SK-N-SH (cell line): ENCODE data around the gene SENP3. TPM values are rescaled to one million over a fixed set of nuclear protein-coding genes. Genes with fewer than 3 reads are reported as not detected.

ENCODE experiments used
- CTCF ChIA-PET: fragments of 300-600, 350-600 bp; formaldehyde crosslinking; extraction: SDS; loops from one replicate; lab custom pipeline; 2021; lab: Yijun Ruan, JAX
- POLR2A ChIA-PET: fragments of 350-600 bp; sonication (Branson Sonifier 250); formaldehyde crosslinking; extraction: SDS; loops from one replicate; lab custom pipeline; 2020; ENCODE audit warnings: antibody characterized with exemption, inconsistent platforms; lab: Yijun Ruan, JAX
- DNase-seq: peaks from one replicate; pipeline ENCODE4 v3.0.0; 2012
- H2AFZ ChIP-seq: fragments of 200-600 bp; sonication (generic); 2 replicates; pipeline ENCODE4 v1.8.1; 2016; ENCODE audit warnings: antibody characterized with exemption, mild to moderate bottlenecking, low read depth
- H3F3A ChIP-seq: fragments of 200-600 bp; sonication (generic); replicated peaks from 2 replicates; pipeline ENCODE3; 2016; ENCODE audit warnings: antibody characterized with exemption, mild to moderate bottlenecking; ENCODE audit not compliant: insufficient read depth
- H3K27ac ChIP-seq, 2 experiments: fragments of 200-500 bp in 1 of 2; fragments of 200-600 bp in 1 of 2; sonication (Bioruptor generic) in 1 of 2; sonication (generic), shearing (Covaris generic) in 1 of 2; 2 replicates each; pipeline versions ENCODE4 v1.5.1 to v1.6.1; 2014 to 2016; ENCODE audit warnings: low read depth in 2 of 2, inconsistent platforms in 1 of 2, low read length in 1 of 2, mild to moderate bottlenecking in 1 of 2, mixed read lengths in 1 of 2
- H3K27me3 ChIP-seq: fragments of 200-600 bp; sonication (generic), shearing (Covaris generic); 2 replicates; pipeline ENCODE4 v1.6.1; 2016; ENCODE audit warnings: mixed run types; ENCODE audit not compliant: insufficient read depth
- H3K36me3 ChIP-seq, 2 experiments: fragments of 200-500 bp in 1 of 2; fragments of 200-600 bp in 1 of 2; sonication (Bioruptor generic) in 1 of 2; sonication (generic) in 1 of 2; replicated peaks in 1 of 2; 2 replicates each; pipeline versions ENCODE3 to v1.5.1; 2014 to 2016; ENCODE audit warnings: low read length in 1 of 2, mild to moderate bottlenecking in 1 of 2; ENCODE audit not compliant: insufficient read depth in 2 of 2, control insufficient read depth in 1 of 2
- H3K4me1 ChIP-seq, 2 experiments: fragments of 200-500 bp in 1 of 2; fragments of 200-600 bp in 1 of 2; sonication (Bioruptor generic) in 1 of 2; sonication (generic), shearing (Covaris generic) in 1 of 2; 2 replicates each; pipeline versions ENCODE4 v1.5.1 to v1.6.1; 2014 to 2016; ENCODE audit warnings: low read depth in 1 of 2, low read length in 1 of 2, mixed run types in 1 of 2; ENCODE audit not compliant: insufficient read depth in 2 of 2, control insufficient read depth in 1 of 2
- H3K4me2 ChIP-seq: fragments of 200-600 bp; sonication (generic), shearing (Covaris generic); 2 replicates; pipeline ENCODE4 v1.6.1; 2017; ENCODE audit warnings: mixed run types
- H3K4me3 ChIP-seq, 2 experiments: fragments of 200-500 bp in 1 of 2; fragments of 200-600 bp in 1 of 2; sonication (Bioruptor generic) in 1 of 2; sonication (generic), shearing (Covaris generic) in 1 of 2; 2 replicates each; pipeline versions ENCODE4 v1.5.1 to v1.8.1; 2014 to 2016; ENCODE audit warnings: low read depth in 2 of 2, inconsistent platforms in 1 of 2, low read length in 1 of 2, mild to moderate bottlenecking in 1 of 2, mixed read lengths in 1 of 2, moderate library complexity in 1 of 2
- H3K79me2 ChIP-seq: fragments of 200-600 bp; sonication (generic); 2 replicates; pipeline ENCODE4 v1.8.1; 2017; ENCODE audit warnings: mild to moderate bottlenecking; ENCODE audit not compliant: insufficient read depth
- H3K9ac ChIP-seq: fragments of 200-600 bp; sonication (generic); 2 replicates; pipeline ENCODE4 v1.6.1; 2017; ENCODE audit warnings: mixed run types
- H3K9me2 ChIP-seq: fragments of 200-600 bp; sonication (generic); 2 replicates; pipeline ENCODE4 v1.6.1; 2017; ENCODE audit warnings: mixed run types
- H3K9me3 ChIP-seq: fragments of 200-600 bp; sonication (generic); 2 replicates; pipeline ENCODE4 v1.6.1; 2017; ENCODE audit warnings: mixed run types, mild to moderate bottlenecking, moderate library complexity
- H4K20me1 ChIP-seq: fragments of 200-600 bp; sonication (generic); 2 replicates; pipeline ENCODE4 v1.6.1; 2017; ENCODE audit warnings: mild to moderate bottlenecking, mixed run types; ENCODE audit not compliant: insufficient read depth
- CHD2 ChIP-seq: fragments of 150-350 bp; IDR thresholded peaks from 2 replicates; pipeline ENCODE4 v1.6.1; 2018; ENCODE audit warnings: low read length; ENCODE audit not compliant: partially characterized antibody
- ELF1 ChIP-seq: IDR thresholded peaks from 2 replicates; pipeline ENCODE4 v1.4.0; 2012
- EP300 ChIP-seq, 2 experiments: IDR thresholded peaks; 2 replicates each; pipeline versions ENCODE4 v1.4.0 to v1.6.1; 2012; ENCODE audit warnings: borderline replicate concordance in 1 of 2, low read depth in 1 of 2, low read length in 1 of 2
- EZH2phosphoT487 ChIP-seq: fragments of 200-600 bp; sonication (generic); IDR thresholded peaks from 2 replicates; pipeline ENCODE4 v1.6.1; 2017; ENCODE audit warnings: low read depth, mixed run types, mild to moderate bottlenecking, antibody characterized with exemption, moderate library complexity, borderline replicate concordance
- FOXJ3 ChIP-seq: sonication (generic); formaldehyde crosslinking; IDR thresholded peaks from 2 replicates; pipeline ENCODE4 v1.5.1; 2020; ENCODE audit warnings: mild to moderate bottlenecking, missing genetic modification reagents
- FOXM1 ChIP-seq: IDR thresholded peaks from 2 replicates; pipeline ENCODE4 v1.4.0; 2012; ENCODE audit warnings: low read depth, mild to moderate bottlenecking
- GABPA ChIP-seq: IDR thresholded peaks from 2 replicates; pipeline ENCODE4 v1.4.0; 2012; ENCODE audit warnings: low read depth, mild to moderate bottlenecking
- JUND ChIP-seq: IDR thresholded peaks from 2 replicates; pipeline ENCODE4 v1.4.0; 2012
- MXI1 ChIP-seq: IDR thresholded peaks from 2 replicates; pipeline ENCODE4 v1.6.1; 2012; ENCODE audit warnings: mild to moderate bottlenecking, low read depth, low read length, improper control_type of control experiment
- NRF1 ChIP-seq: IDR thresholded peaks from 2 replicates; pipeline ENCODE4 v1.6.1; 2012; ENCODE audit warnings: low read depth, mild to moderate bottlenecking, low read length
- POLR2AphosphoS5 ChIP-seq: IDR thresholded peaks from 2 replicates; pipeline ENCODE4 v1.6.1; 2012; ENCODE audit warnings: low read depth, low read length
- RAD21 ChIP-seq: IDR thresholded peaks from 2 replicates; pipeline ENCODE4 v1.6.1; 2012; ENCODE audit warnings: mild to moderate bottlenecking, low read length
- RCOR1 ChIP-seq: fragments of 150-350 bp; IDR thresholded peaks from 2 replicates; pipeline ENCODE4 v1.6.1; 2017; ENCODE audit warnings: antibody characterized with exemption, low read length
- RFX5 ChIP-seq: IDR thresholded peaks from 2 replicates; pipeline ENCODE4 v1.6.1; 2012; ENCODE audit warnings: mild to moderate bottlenecking, improper control_type of control experiment, low read length
- RXRA ChIP-seq: IDR thresholded peaks from 2 replicates; pipeline ENCODE4 v1.4.0; 2012; ENCODE audit warnings: low read depth, mild to moderate bottlenecking, borderline replicate concordance
- SMC3 ChIP-seq: IDR thresholded peaks from 2 replicates; pipeline ENCODE4 v1.6.1; 2012; ENCODE audit warnings: low read depth, low read length, improper control_type of control experiment
- TAF1 ChIP-seq: IDR thresholded peaks from 2 replicates; pipeline ENCODE4 v1.6.1; 2012; ENCODE audit warnings: low read depth, mild to moderate bottlenecking, low read length, moderate library complexity, borderline replicate concordance
- TCF12 ChIP-seq: IDR thresholded peaks from 2 replicates; pipeline ENCODE4 v1.4.0; 2012
- TEAD4 ChIP-seq: IDR thresholded peaks from 2 replicates; pipeline ENCODE4 v1.4.0; 2012; ENCODE audit warnings: mild to moderate bottlenecking, borderline replicate concordance; ENCODE audit not compliant: insufficient read depth
- YY1 ChIP-seq: IDR thresholded peaks from 2 replicates; pipeline ENCODE4 v1.4.0; 2012; ENCODE audit warnings: low read depth, mild to moderate bottlenecking
- WGBS: methylation state at CpG from one replicate; pipeline ENCODE4 v1.1.6; 2017; ENCODE audit warnings: low lambda C conversion rate; 5-methylcytosine and 5-hydroxymethylcytosine counted together
- polyA plus RNA-seq, 3 experiments: library from polyadenylated mRNA; depleted of rRNA; stranded (reverse); fragments of >200 nt; gene quantifications; 2 replicates each; pipeline ENCODE4 v1.2.3, GENCODE V29; 2012
- TF ChIP-seq, protein P1 (sequence below): fragments of 150-350 bp; IDR thresholded peaks from 2 replicates; pipeline ENCODE4 v1.6.1; 2016; ENCODE audit warnings: mild to moderate bottlenecking, low read depth, low read length
- TF ChIP-seq, protein P2 (sequence below): IDR thresholded peaks from 2 replicates; pipeline ENCODE4 v1.4.0; 2012; ENCODE audit warnings: low read depth, borderline replicate concordance
- TF ChIP-seq, protein P3 (sequence below): IDR thresholded peaks from 2 replicates; pipeline ENCODE4 v1.6.1; 2012; ENCODE audit warnings: mild to moderate bottlenecking, low read depth, low read length, moderate library complexity
- TF ChIP-seq, protein P4 (sequence below): IDR thresholded peaks from 2 replicates; pipeline ENCODE4 v1.4.0; 2012; ENCODE audit warnings: low read depth

SENP3 gene
- polyA plus RNA-seq, 1 of the 3 experiments (the other 2 are of a cell fraction) = 80.8 TPM

DNA sequence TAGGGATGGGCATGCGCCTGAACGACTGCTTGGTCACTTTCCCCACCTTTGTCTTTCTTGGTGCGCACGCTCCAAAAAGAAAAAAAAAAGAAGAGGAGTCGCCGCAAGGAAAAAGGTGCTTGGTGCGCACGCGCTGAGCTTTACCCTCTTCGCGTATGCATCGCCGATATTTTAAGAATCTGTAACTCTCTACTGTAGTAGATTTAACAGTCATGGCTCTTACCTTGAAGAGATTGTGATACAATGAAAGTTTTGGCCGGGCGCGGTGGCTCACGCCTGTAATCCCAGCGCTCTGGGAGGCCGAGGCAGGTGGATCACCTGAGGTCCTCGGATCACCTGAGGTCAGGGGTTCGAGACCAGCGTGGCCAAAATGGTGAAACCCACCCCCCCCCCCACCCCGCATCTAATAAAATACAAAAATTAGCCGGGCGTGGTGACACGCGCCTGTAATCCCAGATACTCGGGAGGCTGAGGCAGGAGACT, 53.6 kb downstream of the SENP3 start:
- Histone ChIP-seq H3K4me2 (peak overlapping the region; percentile 78), H3K9me3 (no peaks in the 10 kb centered on the region), H2AFZ (peak overlapping the region; percentile 79; the same call in 1 of the 2 replicates), H4K20me1 (peaks cover 38% of the 10 kb centered on the region), H3K79me2 (peaks cover 41% of the 10 kb centered on the region), H3F3A (peaks cover 4% of the 10 kb centered on the region), H3K27ac (peak overlapping the region; percentile 71 to 84; a peak in 3 of 4 replicates), H3K27me3 (no peaks in the 10 kb centered on the region), H3K4me3 (peak overlapping the region; percentile 46 to 58), H3K4me1 (peaks cover 0 to 18% of the 10 kb centered on the region in 2 experiments; a peak in 3 of 4 replicates), H3K9ac (peak overlapping the region; percentile 57; the same call in 1 of the 2 replicates), H3K9me2 (no peaks in the 10 kb centered on the region), H3K36me3 (peaks cover 8 to 14% of the 10 kb centered on the region in 2 experiments)
- TF ChIP-seq RCOR1 (no peak), YY1 (no peak), FOXJ3 (CRISPR knock-in tag) (no peak), TCF12 (no peak), NRF1 (peak; percentile 94), SMC3 (no peak), EP300 (IDR thresholded peaks at IDR 0.05; ENCODE audit: borderline replicate concordance in 1 of 2, low read depth in 1 of 2, low read length in 1 of 2) (no peak), MXI1 (peak; percentile 44; the same call in 1 of the 2 replicates), RFX5 (no peak), CHD2 (no peak), JUND (no peak), POLR2AphosphoS5 (no peak), TEAD4 (no peak), ELF1 (no peak), TAF1 (peak; percentile 52; the same call in 1 of the 2 replicates), GABPA (no peak), EZH2phosphoT487 (no peak), RXRA (no peak), FOXM1 (no peak), RAD21 (no peak)
- TF ChIP-seq, protein P1, sequence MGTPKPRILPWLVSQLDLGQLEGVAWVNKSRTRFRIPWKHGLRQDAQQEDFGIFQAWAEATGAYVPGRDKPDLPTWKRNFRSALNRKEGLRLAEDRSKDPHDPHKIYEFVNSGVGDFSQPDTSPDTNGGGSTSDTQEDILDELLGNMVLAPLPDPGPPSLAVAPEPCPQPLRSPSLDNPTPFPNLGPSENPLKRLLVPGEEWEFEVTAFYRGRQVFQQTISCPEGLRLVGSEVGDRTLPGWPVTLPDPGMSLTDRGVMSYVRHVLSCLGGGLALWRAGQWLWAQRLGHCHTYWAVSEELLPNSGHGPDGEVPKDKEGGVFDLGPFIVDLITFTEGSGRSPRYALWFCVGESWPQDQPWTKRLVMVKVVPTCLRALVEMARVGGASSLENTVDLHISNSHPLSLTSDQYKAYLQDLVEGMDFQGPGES = no peak
- TF ChIP-seq, protein P2, sequence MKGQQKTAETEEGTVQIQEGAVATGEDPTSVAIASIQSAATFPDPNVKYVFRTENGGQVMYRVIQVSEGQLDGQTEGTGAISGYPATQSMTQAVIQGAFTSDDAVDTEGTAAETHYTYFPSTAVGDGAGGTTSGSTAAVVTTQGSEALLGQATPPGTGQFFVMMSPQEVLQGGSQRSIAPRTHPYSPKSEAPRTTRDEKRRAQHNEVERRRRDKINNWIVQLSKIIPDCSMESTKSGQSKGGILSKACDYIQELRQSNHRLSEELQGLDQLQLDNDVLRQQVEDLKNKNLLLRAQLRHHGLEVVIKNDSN = no peak
- TF ChIP-seq, protein P3, sequence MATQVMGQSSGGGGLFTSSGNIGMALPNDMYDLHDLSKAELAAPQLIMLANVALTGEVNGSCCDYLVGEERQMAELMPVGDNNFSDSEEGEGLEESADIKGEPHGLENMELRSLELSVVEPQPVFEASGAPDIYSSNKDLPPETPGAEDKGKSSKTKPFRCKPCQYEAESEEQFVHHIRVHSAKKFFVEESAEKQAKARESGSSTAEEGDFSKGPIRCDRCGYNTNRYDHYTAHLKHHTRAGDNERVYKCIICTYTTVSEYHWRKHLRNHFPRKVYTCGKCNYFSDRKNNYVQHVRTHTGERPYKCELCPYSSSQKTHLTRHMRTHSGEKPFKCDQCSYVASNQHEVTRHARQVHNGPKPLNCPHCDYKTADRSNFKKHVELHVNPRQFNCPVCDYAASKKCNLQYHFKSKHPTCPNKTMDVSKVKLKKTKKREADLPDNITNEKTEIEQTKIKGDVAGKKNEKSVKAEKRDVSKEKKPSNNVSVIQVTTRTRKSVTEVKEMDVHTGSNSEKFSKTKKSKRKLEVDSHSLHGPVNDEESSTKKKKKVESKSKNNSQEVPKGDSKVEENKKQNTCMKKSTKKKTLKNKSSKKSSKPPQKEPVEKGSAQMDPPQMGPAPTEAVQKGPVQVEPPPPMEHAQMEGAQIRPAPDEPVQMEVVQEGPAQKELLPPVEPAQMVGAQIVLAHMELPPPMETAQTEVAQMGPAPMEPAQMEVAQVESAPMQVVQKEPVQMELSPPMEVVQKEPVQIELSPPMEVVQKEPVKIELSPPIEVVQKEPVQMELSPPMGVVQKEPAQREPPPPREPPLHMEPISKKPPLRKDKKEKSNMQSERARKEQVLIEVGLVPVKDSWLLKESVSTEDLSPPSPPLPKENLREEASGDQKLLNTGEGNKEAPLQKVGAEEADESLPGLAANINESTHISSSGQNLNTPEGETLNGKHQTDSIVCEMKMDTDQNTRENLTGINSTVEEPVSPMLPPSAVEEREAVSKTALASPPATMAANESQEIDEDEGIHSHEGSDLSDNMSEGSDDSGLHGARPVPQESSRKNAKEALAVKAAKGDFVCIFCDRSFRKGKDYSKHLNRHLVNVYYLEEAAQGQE = no peak
- TF ChIP-seq, protein P4, sequence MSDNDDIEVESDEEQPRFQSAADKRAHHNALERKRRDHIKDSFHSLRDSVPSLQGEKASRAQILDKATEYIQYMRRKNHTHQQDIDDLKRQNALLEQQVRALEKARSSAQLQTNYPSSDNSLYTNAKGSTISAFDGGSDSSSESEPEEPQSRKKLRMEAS = peak; percentile 2; the same call in 1 of the 2 replicates
- no peak for DNase-seq
- ChIA-PET CTCF (interaction anchor here (0.6 to 2.1 kb wide), 7 partner anchors 12 to 73 kb away, joined by 3 to 14 read pairs (median 8); partner anchors contain the start of genes MPDU1, SAT2, SOX15 and TP53), POLR2A (interaction anchor here (0.7 to 2.4 kb wide), 8 partner anchors 12 to 72 kb away, joined by 3 to 19 read pairs (median 6); partner anchors contain the start of genes CD68, SAT2, TP53 and WRAP53)
- 4% methylated on average over 28 of the region's 28 CpGs for WGBS
